Type B pancreatic cell (in vitro differentiated cells): Measurements from ENCODE around the gene SLC4A7. TPM values are rescaled to one million over a fixed set of nuclear protein-coding genes. Genes with fewer than 3 reads are reported as not detected.
A peak's percentile ranks its signal among the peaks of the same experiment; 100 is the strongest.
"Not testable (repeated sequence)": the region's sequence is repeated elsewhere in the genome, so short reads cannot be mapped to it uniquely, and the experiment has no call there.

Experiments
- DNase-seq: peaks from one replicate; pipeline ENCODE4 v3.0.0; 2021; ENCODE audit warnings: mixed read lengths; ENCODE audit not compliant: unreplicated experiment; ENCODE audit errors: extremely low spot score
- H3K27ac Mint-ChIP-seq: 2 replicates; pipeline ENCODE4 v1.8.0; 2021; ENCODE audit warnings: mild to moderate bottlenecking, mixed read lengths
- H3K27me3 Mint-ChIP-seq: 2 replicates; pipeline ENCODE4 v1.8.0; 2021; ENCODE audit warnings: mixed read lengths
- H3K36me3 Mint-ChIP-seq: 2 replicates; pipeline ENCODE4 v1.8.0; 2021; ENCODE audit warnings: mixed read lengths
- H3K4me1 Mint-ChIP-seq: one replicate; pipeline ENCODE4 v1.8.0; 2021; ENCODE audit warnings: mixed read lengths; ENCODE audit not compliant: unreplicated experiment
- H3K4me3 Mint-ChIP-seq: 2 replicates; pipeline ENCODE4 v1.8.0; 2021; ENCODE audit warnings: mild to moderate bottlenecking, mixed read lengths
- H3K9me3 Mint-ChIP-seq: 2 replicates; pipeline ENCODE4 v1.8.0; 2021; ENCODE audit warnings: mixed read lengths
- CTCF ChIP-seq: fragments of 200-600 bp; sonication (generic); conservative IDR thresholded peaks from 2 replicates; pipeline ENCODE4 v1.5.0; 2021; ENCODE audit warnings: antibody characterized with exemption, mild to moderate bottlenecking
- long read RNA-seq: library from polyadenylated mRNA; unstranded; transcript quantifications from one replicate; pipeline ENCODE4 v2.0.0, GENCODE V29; 2020
- total RNA-seq: library from RNA; stranded (reverse); gene quantifications from 2 replicates; pipeline ENCODE4 v1.2.1, GENCODE V29; 2021; ENCODE audit warnings: low replicate concordance

Gene SLC4A7
- total RNA-seq, result 31.0 and 51.8 TPM in 2 replicates
- long read RNA-seq, partial matches to known transcripts, result 1 of 4 reads
- long read RNA-seq, other reads (novel, unspliced or antisense), result 3 of 4 reads

DNA sequence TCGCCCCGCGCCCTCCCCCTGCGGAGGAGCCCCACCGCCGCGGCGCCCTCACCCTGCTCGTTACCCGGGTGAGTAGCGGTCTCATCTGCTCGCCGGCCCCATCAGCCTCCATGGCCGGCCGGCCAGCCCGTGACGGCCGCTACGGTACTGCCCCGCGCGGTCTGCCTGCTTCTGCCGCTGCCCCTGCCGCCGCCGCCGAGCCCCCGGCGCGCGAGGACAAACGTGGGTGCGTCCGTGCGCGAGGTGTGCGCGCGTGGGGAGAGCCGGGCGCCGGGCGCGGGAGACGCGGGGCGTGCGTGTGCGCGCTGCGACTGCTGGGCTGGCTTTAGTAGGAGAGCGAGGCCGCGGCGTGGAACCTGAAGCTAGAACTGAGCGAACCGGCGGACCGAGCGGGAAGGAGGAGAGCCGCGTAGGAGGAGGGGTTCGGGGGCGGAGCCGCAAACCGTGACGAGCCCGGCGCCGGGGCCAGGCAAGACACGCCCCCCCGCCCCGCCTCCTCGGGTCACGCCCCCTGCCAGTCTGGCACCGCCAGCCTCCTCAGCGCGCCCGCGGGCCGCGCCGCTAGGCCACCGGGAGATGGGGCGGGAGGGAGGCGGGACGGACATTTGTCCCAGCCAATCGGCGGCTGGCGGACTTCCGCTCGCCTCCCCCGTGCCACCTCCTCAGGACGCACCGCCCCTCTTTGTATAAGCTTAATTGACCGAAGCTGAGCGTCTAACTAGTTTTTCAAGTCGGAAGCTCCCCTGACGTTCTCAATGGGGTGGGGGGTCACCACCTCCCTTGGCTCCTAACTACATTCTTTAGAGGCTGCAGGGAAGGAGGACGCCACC, at the start of gene SLC4A7:
TSS of gene SLC4A7 (minus strand) at position 370 of the 830 bp plus-strand sequence. CDS start at position 112, 258 bp downstream.
- Mint-ChIP-seq H3K4me3 (peak within 1 kb of the TSS; percentile 100), H3K9me3 (no peaks in the 10 kb centered on the region)
- no peak for TF ChIP-seq CTCF

DNA sequence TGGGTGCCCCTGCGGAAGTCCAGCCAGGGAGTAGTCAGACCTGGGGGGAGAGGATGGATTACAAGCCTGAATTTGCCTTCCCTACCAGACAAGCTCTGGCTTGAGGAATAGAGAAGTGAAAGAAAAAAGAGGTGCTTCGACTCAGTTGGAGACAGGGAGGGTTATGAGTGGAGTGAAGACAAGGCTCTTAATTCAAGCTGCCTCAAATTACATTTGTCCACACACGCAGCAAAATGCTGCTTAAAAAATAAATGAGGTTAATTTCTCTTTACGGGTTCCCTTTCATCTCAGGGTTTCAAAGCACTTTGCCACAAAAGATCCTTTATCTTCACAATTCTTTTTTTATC, 49.0 kb upstream of the SLC4A7 start:
- H3K27me3 Mint-ChIP-seq, result no peaks in the 10 kb centered on the region
- H3K4me1 Mint-ChIP-seq, result peaks cover 23% of the 10 kb centered on the region
- no peak overlapping the region for H3K4me3 Mint-ChIP-seq
- no peaks in the 10 kb centered on the region for H3K9me3 Mint-ChIP-seq
- no peaks in the 10 kb centered on the region for H3K36me3 Mint-ChIP-seq
- H3K27ac Mint-ChIP-seq, result no peak overlapping the region
- no peak for TF ChIP-seq CTCF
- no peak for DNase-seq

More for the DNA sequence above, at the start of gene SLC4A7:
- Mint-ChIP-seq H3K36me3 (peaks cover 15% of the 10 kb centered on the region), H3K27ac (peak within 1 kb of the TSS; percentile 99), H3K27me3 (no peaks in the 10 kb centered on the region), H3K4me1 (peaks cover 16% of the 10 kb centered on the region)
- DNase-seq, result peak; percentile 100

DNA sequence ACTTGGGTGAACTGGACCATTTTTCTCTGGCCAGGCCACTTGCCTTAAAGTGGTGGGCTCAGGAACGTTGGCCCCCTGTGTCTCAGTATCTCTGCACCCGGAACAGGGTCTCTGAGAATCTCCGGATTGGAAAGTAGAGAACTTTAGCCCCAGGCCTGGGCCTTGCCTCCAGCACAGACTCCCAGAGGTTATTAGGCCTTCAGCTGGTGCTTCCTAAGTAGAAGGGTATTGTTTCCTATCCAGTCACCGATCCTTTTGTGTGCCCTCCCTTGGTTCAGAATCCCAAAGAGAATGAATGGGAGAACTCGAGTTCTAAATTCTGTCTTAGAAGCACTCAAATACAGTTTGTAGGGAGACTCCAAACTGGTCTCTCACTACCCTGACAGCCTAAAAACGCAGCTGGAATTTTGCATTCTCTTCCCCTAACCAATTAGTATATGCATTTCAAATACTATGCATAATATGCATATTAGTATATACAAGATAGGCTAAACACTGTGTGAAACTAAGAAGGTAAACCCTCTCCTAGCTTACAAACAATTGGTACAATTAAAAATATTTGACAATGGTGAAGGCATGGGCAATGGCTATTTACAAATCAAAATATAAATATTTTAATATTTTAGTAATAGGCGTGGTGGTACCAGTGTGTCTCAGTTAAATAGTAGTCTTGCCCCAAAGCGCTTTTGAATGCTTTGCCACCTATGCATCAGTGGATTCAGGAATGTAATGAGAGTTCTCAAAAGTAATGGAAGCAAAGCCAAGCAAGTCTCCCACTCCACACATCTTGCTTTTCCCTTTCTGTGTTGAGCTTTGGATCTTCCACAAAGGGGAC, 48.5 kb upstream of the SLC4A7 start:
- H3K4me1 Mint-ChIP-seq, result peaks cover 23% of the 10 kb centered on the region

GRCh38 chr3:27531193-27531751, 47.1 kb upstream of the SLC4A7 start:
- H3K27ac Mint-ChIP-seq, DNase-seq, H3K36me3 Mint-ChIP-seq, H3K9me3 Mint-ChIP-seq, H3K4me3 Mint-ChIP-seq, H3K27me3 Mint-ChIP-seq: not testable (repeated sequence)
- H3K4me1 Mint-ChIP-seq, result peaks cover 23% of the 10 kb centered on the region

More for the DNA sequence above, 48.5 kb upstream of the SLC4A7 start:
- no peak for TF ChIP-seq CTCF
- no peaks in the 10 kb centered on the region for H3K36me3 Mint-ChIP-seq
- no peak for DNase-seq
- H3K9me3 Mint-ChIP-seq, result no peaks in the 10 kb centered on the region
- H3K27me3 Mint-ChIP-seq, result no peaks in the 10 kb centered on the region
- H3K27ac Mint-ChIP-seq, result no peak overlapping the region
- H3K4me3 Mint-ChIP-seq, result no peak overlapping the region

- no peak for DNase-seq
- Mint-ChIP-seq H3K4me1 (peaks cover 9% of the 10 kb centered on the region), H3K27ac (no peak overlapping the region), H3K36me3 (no peaks in the 10 kb centered on the region), H3K27me3 (no peaks in the 10 kb centered on the region), H3K4me3 (no peak overlapping the region), H3K9me3 (no peaks in the 10 kb centered on the region)
- TF ChIP-seq CTCF, result no peak
Measured at GRCh38 chr3:27528791-27529190, 44.6 kb upstream of the SLC4A7 start.
